Neutrophil (primary cell): Measurements from ENCODE around the gene SYT2.
A peak's percentile ranks its signal among the peaks of the same experiment; 100 is the strongest.
"Not testable (repeated sequence)": the region's sequence is repeated elsewhere in the genome, so short reads cannot be mapped to it uniquely, and the experiment has no call there.

ENCODE experiments used
- H3K27ac ChIP-seq: fragments of 200-600 bp; sonication (generic); 2 replicates; pipeline ENCODE4 v1.5.1; 2016; ENCODE audit warnings: mild to moderate bottlenecking, moderate library complexity
- H3K27me3 ChIP-seq: fragments of 200-600 bp; sonication (generic); 2 replicates; pipeline ENCODE4 v1.6.0; 2016; ENCODE audit warnings: mild to moderate bottlenecking
- H3K36me3 ChIP-seq: fragments of 200-600 bp; sonication (generic); 2 replicates; pipeline ENCODE4 v1.5.1; 2017
- H3K4me1 ChIP-seq, 2 experiments: fragments of 200-600 bp in 1 of 2; sonication (generic) in 1 of 2; 1 replicate in 1 of 2; 2 replicates in 1 of 2; pipeline versions ENCODE4 v1.5.1 to v1.6.1; 2013 to 2016; ENCODE audit warnings: low read depth in 1 of 2, low read length in 1 of 2, mild to moderate bottlenecking in 1 of 2, moderate library complexity in 1 of 2; ENCODE audit not compliant: control insufficient read depth in 1 of 2, insufficient read depth in 1 of 2
- H3K4me3 ChIP-seq, 2 experiments: fragments of 200-600 bp in 1 of 2; sonication (generic) in 1 of 2; 1 replicate in 1 of 2; 2 replicates in 1 of 2; pipeline ENCODE4 v1.5.1; 2013 to 2016; ENCODE audit warnings: low read depth in 1 of 2, low read length in 1 of 2, mild to moderate bottlenecking in 1 of 2, moderate library complexity in 1 of 2
- H3K9me3 ChIP-seq: fragments of 200-600 bp; sonication (generic); 2 replicates; pipeline ENCODE4 v1.5.1; 2016
- TF ChIP-seq, protein P1 (sequence below): fragments of 200-600 bp; sonication (generic); IDR thresholded peaks from 2 replicates; pipeline ENCODE4 v1.5.1; 2016; ENCODE audit warnings: antibody characterized with exemption

The SYT2 gene

DNA sequence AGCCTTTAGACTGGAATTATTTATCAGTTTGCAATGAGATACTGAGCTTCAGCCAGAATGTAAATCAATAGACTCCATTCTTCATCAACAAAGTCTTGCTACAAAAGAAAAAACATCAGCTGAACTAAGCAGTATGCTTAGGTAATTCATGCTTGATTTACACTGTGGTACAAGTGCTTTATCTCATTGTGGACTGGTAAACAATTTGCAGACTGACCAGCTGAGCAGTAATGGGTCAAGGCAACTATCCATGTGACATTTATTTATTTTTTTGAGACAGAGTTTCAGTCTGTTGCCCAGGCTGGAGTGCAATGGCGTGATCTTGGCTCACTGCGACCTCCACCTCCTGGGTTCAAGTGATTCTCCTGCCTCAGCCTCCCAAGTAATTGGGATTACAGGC, 39.8 kb upstream of the SYT2 start:
- Histone ChIP-seq H3K4me3 (no peak overlapping the region), H3K27ac (no peak overlapping the region), H3K36me3 (peaks cover 79% of the 10 kb centered on the region), H3K4me1 (no peaks in the 10 kb centered on the region), H3K27me3 (no peaks in the 10 kb centered on the region), H3K9me3 (no peaks in the 10 kb centered on the region)
- TF ChIP-seq, protein P1, sequence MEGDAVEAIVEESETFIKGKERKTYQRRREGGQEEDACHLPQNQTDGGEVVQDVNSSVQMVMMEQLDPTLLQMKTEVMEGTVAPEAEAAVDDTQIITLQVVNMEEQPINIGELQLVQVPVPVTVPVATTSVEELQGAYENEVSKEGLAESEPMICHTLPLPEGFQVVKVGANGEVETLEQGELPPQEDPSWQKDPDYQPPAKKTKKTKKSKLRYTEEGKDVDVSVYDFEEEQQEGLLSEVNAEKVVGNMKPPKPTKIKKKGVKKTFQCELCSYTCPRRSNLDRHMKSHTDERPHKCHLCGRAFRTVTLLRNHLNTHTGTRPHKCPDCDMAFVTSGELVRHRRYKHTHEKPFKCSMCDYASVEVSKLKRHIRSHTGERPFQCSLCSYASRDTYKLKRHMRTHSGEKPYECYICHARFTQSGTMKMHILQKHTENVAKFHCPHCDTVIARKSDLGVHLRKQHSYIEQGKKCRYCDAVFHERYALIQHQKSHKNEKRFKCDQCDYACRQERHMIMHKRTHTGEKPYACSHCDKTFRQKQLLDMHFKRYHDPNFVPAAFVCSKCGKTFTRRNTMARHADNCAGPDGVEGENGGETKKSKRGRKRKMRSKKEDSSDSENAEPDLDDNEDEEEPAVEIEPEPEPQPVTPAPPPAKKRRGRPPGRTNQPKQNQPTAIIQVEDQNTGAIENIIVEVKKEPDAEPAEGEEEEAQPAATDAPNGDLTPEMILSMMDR, result no peak

DNA sequence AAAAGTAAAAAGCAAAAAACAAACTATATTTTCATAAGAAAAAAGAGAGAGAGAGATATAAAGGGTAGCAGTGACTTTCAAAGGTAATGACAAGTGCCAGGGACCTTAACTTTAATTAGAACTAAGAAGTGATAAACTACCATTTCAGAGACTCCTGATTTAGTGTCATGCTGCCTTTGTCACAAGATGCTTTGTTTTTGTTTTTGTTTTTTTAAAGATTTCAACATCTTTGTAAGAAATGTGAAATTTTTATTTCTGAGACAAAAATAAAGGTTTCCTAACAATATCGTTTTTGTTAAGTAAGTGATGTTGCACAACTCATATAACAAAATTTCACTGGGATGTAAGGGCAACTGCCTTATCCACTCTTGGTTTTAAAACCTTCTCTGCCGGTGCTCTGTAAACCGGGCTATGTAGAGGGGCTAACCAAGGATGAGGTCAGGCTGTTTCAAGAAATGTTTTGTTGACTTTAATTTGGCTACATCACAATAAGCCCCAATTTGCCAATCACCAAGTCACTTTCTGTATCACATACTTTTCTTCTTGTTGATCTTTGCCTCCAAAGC, 35.2 kb upstream of the SYT2 start:
- Histone ChIP-seq H3K4me3 (no peak overlapping the region), H3K4me1 (peaks cover 11 to 16% of the 10 kb centered on the region in 2 experiments), H3K9me3 (no peaks in the 10 kb centered on the region), H3K27ac (peak overlapping the region; percentile 42), H3K36me3 (peaks cover 67% of the 10 kb centered on the region), H3K27me3 (no peaks in the 10 kb centered on the region)
- TF ChIP-seq, protein P1, result no peak

DNA sequence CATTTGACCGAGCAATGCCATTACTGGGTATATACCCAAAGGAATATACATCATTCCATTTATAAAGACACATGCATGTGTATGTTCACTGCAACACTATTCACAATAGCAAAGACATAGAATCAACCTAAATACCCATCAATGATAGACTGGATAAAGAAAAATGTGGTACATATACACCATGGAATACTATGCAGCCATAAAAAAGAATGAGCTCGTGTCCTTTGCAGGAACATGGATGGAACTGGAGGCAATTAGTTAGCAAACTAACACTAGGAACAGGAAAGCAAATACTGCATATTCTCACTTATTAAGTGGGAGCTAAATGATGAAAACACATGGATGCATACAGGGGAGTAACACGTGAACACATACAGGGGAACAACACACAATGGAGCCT, 34.5 kb upstream of the SYT2 start:
- Histone ChIP-seq H3K36me3 (peaks cover 67% of the 10 kb centered on the region), H3K4me1 (peaks cover 11 to 16% of the 10 kb centered on the region in 2 experiments)
- not testable (repeated sequence) for H3K4me3 ChIP-seq, H3K9me3 ChIP-seq, H3K27ac ChIP-seq, H3K27me3 ChIP-seq

DNA sequence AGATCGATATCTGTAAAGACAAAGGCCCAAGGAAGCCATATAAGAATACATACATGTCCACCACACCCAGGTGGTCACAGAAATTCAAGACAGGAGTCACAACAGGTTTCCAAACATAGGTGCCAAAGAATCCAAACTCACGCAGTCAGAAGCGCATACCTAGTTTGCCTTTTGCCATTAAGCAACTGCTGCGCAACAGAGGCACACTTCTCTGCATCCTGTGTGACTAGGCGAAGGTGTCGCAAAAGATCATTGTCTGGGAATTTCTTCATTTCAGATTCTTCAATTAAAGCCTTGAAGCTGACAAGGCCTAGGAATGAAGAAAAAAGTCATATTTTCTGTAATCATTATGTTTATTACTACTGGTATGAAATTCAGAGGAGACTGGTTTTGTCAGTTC, 32.2 kb upstream of the SYT2 start:
- H3K27me3 ChIP-seq, result no peaks in the 10 kb centered on the region
- H3K36me3 ChIP-seq, result peaks cover 75% of the 10 kb centered on the region
- H3K4me1 ChIP-seq, result peaks cover 11 to 16% of the 10 kb centered on the region in 2 experiments
- TF ChIP-seq, protein P1, result no peak
- no peak overlapping the region for H3K4me3 ChIP-seq
- no peaks in the 10 kb centered on the region for H3K9me3 ChIP-seq
- H3K27ac ChIP-seq, result peak overlapping the region; percentile 39

DNA sequence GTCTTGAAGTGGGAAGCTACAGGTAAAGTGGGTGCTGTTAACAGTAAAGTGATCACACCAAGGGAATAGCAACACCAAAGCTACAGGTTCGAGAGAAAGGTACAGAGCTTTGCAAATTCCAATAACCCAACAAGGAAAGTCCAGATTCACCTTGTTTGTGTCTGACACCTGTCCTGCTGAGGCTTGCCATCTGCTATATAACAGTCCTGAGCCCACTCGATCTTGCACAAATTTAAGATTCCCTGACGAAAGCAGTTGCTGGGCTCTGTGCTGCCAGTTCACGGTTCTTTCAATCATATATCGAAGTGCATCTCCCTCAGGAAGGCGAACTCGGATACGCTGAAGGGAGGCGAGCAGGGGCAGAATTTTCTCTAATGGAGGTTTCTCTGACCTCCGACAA, 23.0 kb upstream of the SYT2 start:
- Histone ChIP-seq H3K27ac (no peak overlapping the region), H3K4me1 (no peaks in the 10 kb centered on the region), H3K9me3 (no peaks in the 10 kb centered on the region), H3K27me3 (no peaks in the 10 kb centered on the region), H3K4me3 (no peak overlapping the region), H3K36me3 (peaks cover 96% of the 10 kb centered on the region)
- TF ChIP-seq, protein P1, result no peak

DNA sequence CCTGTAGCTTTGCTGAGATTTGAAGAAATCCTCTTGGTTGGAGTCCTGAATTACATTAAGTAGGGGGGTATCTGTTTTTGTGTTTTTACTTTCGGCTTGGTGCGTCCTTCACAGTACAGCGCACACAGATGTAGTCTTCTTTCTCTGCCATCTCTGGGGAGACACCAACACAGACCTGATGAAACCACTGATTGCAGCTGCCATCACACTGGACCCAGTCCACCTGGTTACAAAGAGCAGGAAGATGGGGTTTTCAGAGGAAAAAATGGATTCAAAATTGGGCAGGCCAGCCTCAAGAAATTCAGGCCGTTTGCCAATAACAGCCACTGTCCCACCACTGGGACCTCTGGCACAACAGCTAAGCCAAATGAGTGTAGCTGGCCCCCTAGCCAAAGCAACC, 18.7 kb upstream of the SYT2 start:
- Histone ChIP-seq H3K4me1 (no peaks in the 10 kb centered on the region), H3K9me3 (no peaks in the 10 kb centered on the region), H3K27ac (no peak overlapping the region), H3K4me3 (no peak overlapping the region), H3K36me3 (peaks cover 95% of the 10 kb centered on the region), H3K27me3 (no peaks in the 10 kb centered on the region)
- TF ChIP-seq, protein P1, result no peak
